ENCODE data around the gene ATAD3A.

The ATAD3A gene

DNA sequence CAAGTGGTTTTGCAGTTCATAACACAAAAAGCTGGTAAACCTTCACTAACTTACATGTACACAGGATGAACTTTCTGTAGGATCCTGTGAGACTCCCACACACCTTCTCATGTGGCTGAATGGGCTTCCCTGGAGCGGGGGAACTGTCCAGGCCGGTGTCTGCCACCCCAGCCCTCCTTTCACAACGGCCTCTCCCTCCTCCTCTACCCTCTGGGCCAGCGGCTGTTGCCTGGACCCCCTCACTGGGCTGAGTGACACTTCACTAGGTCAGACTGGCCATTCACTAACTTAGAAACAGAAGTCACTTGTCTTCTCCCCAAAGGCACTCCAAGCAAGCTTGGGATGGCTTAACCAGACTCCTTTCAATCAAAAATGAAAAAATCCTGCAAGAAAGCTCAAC is 46.6 kb downstream of the ATAD3A start:
- no peak for TF ChIP-seq CTCF (IDR thresholded peaks at IDR 0.05; ENCODE audit: poor library complexity, severe bottlenecking)
- peaks cover 49% of the 10 kb centered on the region for H3K36me3 ChIP-seq (ENCODE audit: low read depth)

GRCh38 chr1:1559066-1559465 is 47.1 kb downstream of the ATAD3A start:
- H3K4me3 ChIP-seq (ENCODE audit: severe bottlenecking): no peak overlapping the region
- no peaks in the 10 kb centered on the region for H3K9me3 ChIP-seq (ENCODE audit: severe bottlenecking)
- DNase-seq (ENCODE audit: low spot score): no peak
- H3K27me3 ChIP-seq (ENCODE audit: insufficient read depth, poor library complexity, severe bottlenecking): no peaks in the 10 kb centered on the region
- no peak for ATAC-seq (ENCODE audit: low read depth)
- peaks cover 54% of the 10 kb centered on the region for H3K36me3 ChIP-seq (ENCODE audit: low read depth)
- TF ChIP-seq CTCF (IDR thresholded peaks at IDR 0.05; ENCODE audit: poor library complexity, severe bottlenecking): no peak
- H3K27ac ChIP-seq (ENCODE audit: poor library complexity, severe bottlenecking): no peak overlapping the region
- peaks cover 7% of the 10 kb centered on the region for H3K4me1 ChIP-seq (ENCODE audit: insufficient read depth, poor library complexity, severe bottlenecking)

More for the DNA sequence above, 46.6 kb downstream of the ATAD3A start:
- DNase-seq (ENCODE audit: low spot score): no peak
- no peaks in the 10 kb centered on the region for H3K9me3 ChIP-seq (ENCODE audit: severe bottlenecking)
- H3K4me1 ChIP-seq (ENCODE audit: insufficient read depth, poor library complexity, severe bottlenecking): peaks cover 7% of the 10 kb centered on the region
- H3K27me3 ChIP-seq (ENCODE audit: insufficient read depth, poor library complexity, severe bottlenecking): no peaks in the 10 kb centered on the region
- ATAC-seq (ENCODE audit: low read depth): no peak
- no peak overlapping the region for H3K27ac ChIP-seq (ENCODE audit: poor library complexity, severe bottlenecking)
- no peak overlapping the region for H3K4me3 ChIP-seq (ENCODE audit: severe bottlenecking)

- H3K36me3 ChIP-seq (ENCODE audit: low read depth): peaks cover 65% of the 10 kb centered on the region
- no peak overlapping the region for H3K27ac ChIP-seq (ENCODE audit: poor library complexity, severe bottlenecking)
- H3K9me3 ChIP-seq (ENCODE audit: severe bottlenecking): no peaks in the 10 kb centered on the region
- DNase-seq (ENCODE audit: low spot score) (no peak), ATAC-seq (ENCODE audit: low read depth) (no peak; the same call in 2 of the 3 replicates)
- no peak overlapping the region for H3K4me3 ChIP-seq (ENCODE audit: severe bottlenecking)
- no peaks in the 10 kb centered on the region for H3K27me3 ChIP-seq (ENCODE audit: insufficient read depth, poor library complexity, severe bottlenecking)
- H3K4me1 ChIP-seq (ENCODE audit: insufficient read depth, poor library complexity, severe bottlenecking): no peaks in the 10 kb centered on the region
- no peak for TF ChIP-seq CTCF (IDR thresholded peaks at IDR 0.05; ENCODE audit: poor library complexity, severe bottlenecking)
These were observed 48.2 kb downstream of the ATAD3A start for GRCh38 chr1:1560178-1560577.

GRCh38 chr1:1561801-1562470 is 50.0 kb downstream of the ATAD3A start:
- Histone ChIP-seq H3K9me3 (ENCODE audit: severe bottlenecking) (no peaks in the 10 kb centered on the region), H3K4me1 (ENCODE audit: insufficient read depth, poor library complexity, severe bottlenecking) (no peaks in the 10 kb centered on the region), H3K27ac (ENCODE audit: poor library complexity, severe bottlenecking) (no peak overlapping the region), H3K27me3 (ENCODE audit: insufficient read depth, poor library complexity, severe bottlenecking) (no peaks in the 10 kb centered on the region), H3K36me3 (ENCODE audit: low read depth) (peaks cover 76% of the 10 kb centered on the region), H3K4me3 (ENCODE audit: severe bottlenecking) (no peak overlapping the region)
- DNase-seq (ENCODE audit: low spot score) (no peak), ATAC-seq (ENCODE audit: low read depth) (no peak)
- no peak for TF ChIP-seq CTCF (IDR thresholded peaks at IDR 0.05; ENCODE audit: poor library complexity, severe bottlenecking)

DNA sequence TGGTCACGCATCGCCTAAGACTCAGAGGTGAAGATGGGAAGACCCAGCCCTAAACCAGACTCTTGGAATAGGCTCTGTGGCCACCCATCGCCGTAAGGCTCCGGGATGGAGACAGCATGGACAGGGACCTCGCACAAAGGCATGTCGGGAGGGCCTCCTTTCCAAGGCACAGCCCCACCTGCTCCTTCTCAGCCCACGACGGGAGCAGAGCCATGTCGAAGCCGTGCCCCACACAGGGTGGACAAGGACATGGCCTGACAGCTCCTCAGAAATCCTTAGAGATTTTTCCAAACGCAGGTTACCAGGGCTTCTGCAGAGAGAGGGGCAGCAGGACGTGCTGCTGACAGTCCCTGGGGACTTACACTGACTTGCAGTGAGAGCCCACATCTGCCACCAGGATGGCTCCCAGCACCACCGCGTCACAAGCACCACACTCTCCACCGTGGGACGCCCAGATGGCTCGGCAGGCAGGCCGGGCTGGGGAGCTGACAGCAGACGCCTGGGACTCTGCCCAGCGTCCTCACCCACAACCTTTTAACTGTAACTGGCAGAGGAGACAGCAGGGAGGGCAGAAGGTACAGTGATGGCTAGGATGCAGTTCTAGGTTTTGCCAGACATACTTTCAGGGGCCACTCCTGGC is 50.7 kb downstream of the ATAD3A start:
- H3K4me1 ChIP-seq (ENCODE audit: insufficient read depth, poor library complexity, severe bottlenecking): no peaks in the 10 kb centered on the region
- H3K27ac ChIP-seq (ENCODE audit: poor library complexity, severe bottlenecking): no peak overlapping the region
- no peak overlapping the region for H3K4me3 ChIP-seq (ENCODE audit: severe bottlenecking)
- H3K27me3 ChIP-seq (ENCODE audit: insufficient read depth, poor library complexity, severe bottlenecking): no peaks in the 10 kb centered on the region
- TF ChIP-seq CTCF (IDR thresholded peaks at IDR 0.05; ENCODE audit: poor library complexity, severe bottlenecking): no peak
- H3K36me3 ChIP-seq (ENCODE audit: low read depth): peaks cover 69% of the 10 kb centered on the region
- ATAC-seq (ENCODE audit: low read depth) (no peak), DNase-seq (ENCODE audit: low spot score) (no peak)
- no peaks in the 10 kb centered on the region for H3K9me3 ChIP-seq (ENCODE audit: severe bottlenecking)
